HFFc6 (cell line): ENCODE results near the gene ARHGAP32. TPM values are rescaled to one million over a fixed set of nuclear protein-coding genes. Genes with fewer than 3 reads are reported as not detected.

Experiments
- DNase-seq: peaks from one replicate; pipeline ENCODE4 v3.0.0-alpha.2; 2018
- H3K27ac Mint-ChIP-seq: 2 replicates; pipeline ENCODE4 v1.8.0; 2020; ENCODE audit warnings: mild to moderate bottlenecking, mixed read lengths
- H3K27me3 Mint-ChIP-seq: 2 replicates; pipeline ENCODE4 v1.8.0; 2021; ENCODE audit warnings: mild to moderate bottlenecking, moderate library complexity, mixed read lengths; ENCODE audit not compliant: insufficient read depth
- H3K36me3 Mint-ChIP-seq: 2 replicates; pipeline ENCODE4 v1.8.0; 2021; ENCODE audit warnings: low read depth, mixed read lengths
- H3K4me1 Mint-ChIP-seq: 2 replicates; pipeline ENCODE4 v1.8.0; 2020; ENCODE audit warnings: low read depth, mixed read lengths
- H3K4me3 Mint-ChIP-seq: 2 replicates; pipeline ENCODE4 v1.8.0; 2020; ENCODE audit warnings: mild to moderate bottlenecking, moderate library complexity, mixed read lengths
- H3K9me3 Mint-ChIP-seq: 2 replicates; pipeline ENCODE4 v1.8.0; 2020; ENCODE audit warnings: mild to moderate bottlenecking, mixed read lengths
- total RNA-seq, 6 experiments: library from RNA; stranded (reverse); fragmentation: NEBNext Ultra II Directional; extraction: Animal tissue kit (Norgen Biotek cat#: 25700); gene quantifications; 2 replicates in 1 of 6; 3 replicates in 5 of 6; pipeline ENCODE4 v1.2.3, GENCODE V29; 2021
- TF ChIP-seq, protein P1 (sequence below): fragments of 200-600 bp; sonication (generic); IDR thresholded peaks from 2 replicates; pipeline ENCODE4 v1.5.0; 2021; ENCODE audit warnings: antibody characterized with exemption, mild to moderate bottlenecking

The ARHGAP32 gene
- total RNA-seq, 6 experiments from 2014 or later: 7.6 to 8.7 (median 8.0) TPM

DNA sequence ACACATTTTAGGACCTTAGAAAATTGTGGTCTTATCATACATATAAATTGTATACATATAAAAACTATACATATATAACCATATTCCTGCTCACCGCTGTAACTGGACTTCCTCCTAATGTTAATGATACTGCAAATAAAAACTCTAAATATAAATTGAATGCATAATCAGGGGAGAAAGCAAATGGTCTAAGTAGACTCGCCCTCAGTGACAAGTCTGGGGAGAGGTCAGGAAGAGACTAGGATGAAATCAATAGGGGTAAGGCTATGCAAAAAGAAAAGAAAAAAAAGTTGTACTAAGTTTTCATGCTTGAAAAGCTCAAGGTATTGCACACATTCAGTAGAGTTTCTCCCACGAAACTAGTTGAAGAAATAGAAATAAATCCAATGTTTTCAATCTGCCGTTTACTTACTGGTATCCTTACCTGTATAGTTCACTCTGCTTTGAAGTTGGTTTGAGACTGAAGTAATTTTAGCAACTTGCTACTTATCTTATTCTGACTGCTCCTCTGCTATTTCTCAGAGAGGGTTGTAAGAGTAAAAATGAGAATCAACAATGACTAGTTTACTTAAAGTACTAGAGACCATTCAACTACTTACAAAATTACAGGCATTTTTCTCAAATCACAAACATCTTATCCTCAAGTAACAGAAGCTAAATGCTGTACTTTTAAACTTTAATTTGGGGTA is 12.2 kb upstream of the ARHGAP32 start:
- Mint-ChIP-seq H3K27ac (no peak overlapping the region), H3K4me1 (peaks cover 16% of the 10 kb centered on the region), H3K4me3 (no peak overlapping the region), H3K27me3 (no peaks in the 10 kb centered on the region), H3K9me3 (peaks cover under 1% of the 10 kb centered on the region; the same call in 1 of the 2 replicates), H3K36me3 (peaks cover 13% of the 10 kb centered on the region)
- TF ChIP-seq, protein P1, sequence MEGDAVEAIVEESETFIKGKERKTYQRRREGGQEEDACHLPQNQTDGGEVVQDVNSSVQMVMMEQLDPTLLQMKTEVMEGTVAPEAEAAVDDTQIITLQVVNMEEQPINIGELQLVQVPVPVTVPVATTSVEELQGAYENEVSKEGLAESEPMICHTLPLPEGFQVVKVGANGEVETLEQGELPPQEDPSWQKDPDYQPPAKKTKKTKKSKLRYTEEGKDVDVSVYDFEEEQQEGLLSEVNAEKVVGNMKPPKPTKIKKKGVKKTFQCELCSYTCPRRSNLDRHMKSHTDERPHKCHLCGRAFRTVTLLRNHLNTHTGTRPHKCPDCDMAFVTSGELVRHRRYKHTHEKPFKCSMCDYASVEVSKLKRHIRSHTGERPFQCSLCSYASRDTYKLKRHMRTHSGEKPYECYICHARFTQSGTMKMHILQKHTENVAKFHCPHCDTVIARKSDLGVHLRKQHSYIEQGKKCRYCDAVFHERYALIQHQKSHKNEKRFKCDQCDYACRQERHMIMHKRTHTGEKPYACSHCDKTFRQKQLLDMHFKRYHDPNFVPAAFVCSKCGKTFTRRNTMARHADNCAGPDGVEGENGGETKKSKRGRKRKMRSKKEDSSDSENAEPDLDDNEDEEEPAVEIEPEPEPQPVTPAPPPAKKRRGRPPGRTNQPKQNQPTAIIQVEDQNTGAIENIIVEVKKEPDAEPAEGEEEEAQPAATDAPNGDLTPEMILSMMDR: no peak
- no peak for DNase-seq

DNA sequence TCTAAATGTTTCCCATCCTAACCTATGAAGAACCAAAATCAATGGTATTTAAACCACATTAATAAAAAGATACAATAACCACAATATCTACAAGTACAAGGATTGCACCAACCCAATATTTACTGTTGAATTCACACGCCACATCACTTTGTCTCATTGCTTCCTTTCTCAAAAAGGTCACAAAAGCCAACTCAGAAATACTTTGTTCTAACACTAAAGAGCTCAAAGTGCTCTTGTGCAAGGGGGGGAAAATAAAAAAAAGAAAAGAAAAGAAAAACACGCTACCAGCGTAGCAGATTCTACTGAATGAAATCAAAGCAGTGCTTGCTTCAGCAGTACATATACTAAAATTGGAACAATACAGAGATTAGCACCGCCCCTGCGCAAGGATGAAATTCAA is 10.5 kb upstream of the ARHGAP32 start:
- H3K27me3 Mint-ChIP-seq: no peaks in the 10 kb centered on the region
- peaks cover 8% of the 10 kb centered on the region for H3K9me3 Mint-ChIP-seq
- TF ChIP-seq, protein P1: no peak
- DNase-seq: no peak
- peaks cover 20% of the 10 kb centered on the region for H3K36me3 Mint-ChIP-seq
- H3K27ac Mint-ChIP-seq: no peak overlapping the region
- no peaks in the 10 kb centered on the region; the same call in 1 of the 2 replicates for H3K4me1 Mint-ChIP-seq
- no peak overlapping the region for H3K4me3 Mint-ChIP-seq

DNA sequence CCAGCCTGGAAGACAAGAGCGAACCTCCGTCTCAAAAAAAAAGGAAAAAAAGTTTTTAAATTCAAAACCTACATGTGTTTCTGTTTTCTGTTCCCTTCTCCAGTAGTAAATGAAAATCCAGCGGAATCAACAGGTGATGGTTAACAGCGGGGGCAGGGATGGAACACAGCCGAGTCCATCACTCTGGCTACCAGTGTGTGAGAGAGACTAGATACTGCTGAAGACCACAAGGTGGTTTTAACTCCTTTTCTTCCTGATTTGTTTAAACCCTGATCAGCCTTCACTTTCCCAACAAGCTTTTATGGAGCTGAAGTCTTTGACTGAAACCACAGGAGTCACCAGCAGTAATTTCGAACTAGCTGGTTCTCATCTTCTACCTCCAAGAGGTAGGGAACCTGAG is 3.6 kb upstream of the ARHGAP32 start:
- no peak for DNase-seq
- Mint-ChIP-seq H3K4me1 (no peaks in the 10 kb centered on the region), H3K9me3 (peaks cover 8% of the 10 kb centered on the region), H3K27ac (no peak overlapping the region), H3K36me3 (peaks cover 20% of the 10 kb centered on the region), H3K27me3 (no peaks in the 10 kb centered on the region), H3K4me3 (no peak overlapping the region)
- TF ChIP-seq, protein P1: no peak

DNA sequence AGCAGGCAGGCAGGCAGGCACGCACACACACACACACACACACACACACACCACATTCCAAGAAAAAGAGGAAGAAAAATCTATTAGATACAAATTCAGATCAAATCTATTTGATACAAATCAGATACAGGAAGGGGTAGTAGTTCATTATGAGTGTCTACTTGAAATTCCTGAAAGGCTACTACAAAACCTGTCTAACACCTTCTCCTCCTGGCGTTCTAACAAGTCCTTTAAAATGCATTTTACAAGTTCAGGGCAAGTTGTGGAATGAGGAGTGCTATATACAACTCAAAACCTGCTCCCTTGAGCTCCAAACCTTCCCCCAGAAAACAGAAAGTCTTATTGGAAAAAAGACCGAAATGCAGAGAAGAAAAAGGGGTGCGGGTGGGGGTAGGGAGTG is 476 bp downstream of the ARHGAP32 start:
- H3K27me3 Mint-ChIP-seq: no peaks in the 10 kb centered on the region
- peaks cover 5% of the 10 kb centered on the region for H3K36me3 Mint-ChIP-seq
- H3K4me1 Mint-ChIP-seq: no peaks in the 10 kb centered on the region
- H3K4me3 Mint-ChIP-seq: no peak overlapping the region
- TF ChIP-seq, protein P1: no peak
- no peaks in the 10 kb centered on the region for H3K9me3 Mint-ChIP-seq
- H3K27ac Mint-ChIP-seq: no peak overlapping the region
- DNase-seq: no peak

DNA sequence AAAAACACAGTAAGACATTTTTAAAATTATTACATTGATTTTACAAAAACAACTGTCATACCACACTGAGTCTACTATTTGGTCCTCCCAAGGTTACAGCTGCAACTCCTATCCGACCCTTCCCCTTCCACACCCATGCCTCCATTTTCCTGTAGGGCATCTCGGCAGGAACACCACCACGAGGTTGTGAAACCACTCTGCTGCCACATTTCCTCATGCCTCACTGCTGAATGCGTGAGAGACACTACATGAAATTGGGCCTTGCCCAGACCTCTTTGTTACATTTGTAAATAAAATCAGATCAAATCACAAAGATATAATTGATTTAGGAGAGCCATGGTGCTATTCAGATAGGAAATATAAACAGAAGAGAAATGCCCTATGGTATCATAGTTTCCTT is 2.0 kb downstream of the ARHGAP32 start:
- no peak for DNase-seq
- Mint-ChIP-seq H3K9me3 (no peaks in the 10 kb centered on the region), H3K4me3 (no peak overlapping the region), H3K27ac (no peak overlapping the region), H3K36me3 (peaks cover 5% of the 10 kb centered on the region), H3K27me3 (no peaks in the 10 kb centered on the region), H3K4me1 (no peaks in the 10 kb centered on the region)
- TF ChIP-seq, protein P1: no peak
